GM21737 (cell line): ENCODE measurements around the gene ZNG1F.
"Not testable (repeated sequence)": the region's sequence is repeated elsewhere in the genome, so short reads cannot be mapped to it uniquely, and the experiment has no call there.

Source experiments
- ATAC-seq: cut with Tn5 transposase; IDR thresholded peaks from one replicate; pipeline ENCODE4 v1.9.1; 2021; ENCODE audit warnings: mild to moderate bottlenecking, moderate library complexity; ENCODE audit not compliant: unreplicated experiment

The ZNG1F gene

GRCh38 chr9:41123812-41124211 lies 65.3 kb downstream of the ZNG1F start:
- not testable (repeated sequence) for ATAC-seq

GRCh38 chr9:41123396-41123795 lies 65.7 kb downstream of the ZNG1F start:
- ATAC-seq = not testable (repeated sequence)

- ATAC-seq = not testable (repeated sequence)
Observed at GRCh38 chr9:41120696-41121095, 68.4 kb downstream of the ZNG1F start.

GRCh38 chr9:41119719-41120118 lies 69.4 kb downstream of the ZNG1F start:
- ATAC-seq = not testable (repeated sequence)

GRCh38 chr9:41119311-41119710 lies 69.8 kb downstream of the ZNG1F start:
- ATAC-seq = not testable (repeated sequence)

- not testable (repeated sequence) for ATAC-seq
Observed at GRCh38 chr9:41113348-41113747, 75.8 kb downstream of the ZNG1F start.

GRCh38 chr9:41111414-41111813 lies 77.7 kb downstream of the ZNG1F start:
- ATAC-seq = not testable (repeated sequence)

GRCh38 chr9:41110913-41111312 lies 78.2 kb downstream of the ZNG1F start:
- ATAC-seq = not testable (repeated sequence)

GRCh38 chr9:41109253-41109652 lies 79.9 kb downstream of the ZNG1F start:
- not testable (repeated sequence) for ATAC-seq

GRCh38 chr9:41108816-41109215 lies 80.3 kb downstream of the ZNG1F start:
- ATAC-seq = not testable (repeated sequence)

GRCh38 chr9:41106472-41107116 lies 82.5 kb downstream of the ZNG1F start:
- not testable (repeated sequence) for ATAC-seq

- ATAC-seq = not testable (repeated sequence)
Observed at GRCh38 chr9:41105557-41106253, 83.4 kb downstream of the ZNG1F start.

GRCh38 chr9:41104542-41104941 lies 84.6 kb downstream of the ZNG1F start:
- not testable (repeated sequence) for ATAC-seq

GRCh38 chr9:41100508-41100907 lies 88.6 kb downstream of the ZNG1F start:
- not testable (repeated sequence) for ATAC-seq

- not testable (repeated sequence) for ATAC-seq
Observed at GRCh38 chr9:41098759-41099158, 90.4 kb downstream of the ZNG1F start.

GRCh38 chr9:41095060-41095459 lies 94.1 kb downstream of the ZNG1F start:
- ATAC-seq = not testable (repeated sequence)

- not testable (repeated sequence) for ATAC-seq
Observed at GRCh38 chr9:41094010-41094773, 94.9 kb downstream of the ZNG1F start.

GRCh38 chr9:41090922-41091321 lies 98.2 kb downstream of the ZNG1F start:
- ATAC-seq = not testable (repeated sequence)

GRCh38 chr9:41090386-41090785 lies 98.7 kb downstream of the ZNG1F start:
- not testable (repeated sequence) for ATAC-seq

- not testable (repeated sequence) for ATAC-seq
Observed at GRCh38 chr9:41088450-41089059, 100.6 kb downstream of the ZNG1F start.

GRCh38 chr9:41087929-41088328 lies 101.2 kb downstream of the ZNG1F start:
- ATAC-seq = not testable (repeated sequence)
